HG03378 (cell line): ENCODE results near the gene SAMD14.

ENCODE experiments used
- ATAC-seq: cut with Tn5 transposase; IDR thresholded peaks from one replicate; pipeline ENCODE4 v1.9.1; 2021; ENCODE audit warnings: mild to moderate bottlenecking, moderate library complexity; ENCODE audit not compliant: unreplicated experiment

Gene SAMD14

DNA sequence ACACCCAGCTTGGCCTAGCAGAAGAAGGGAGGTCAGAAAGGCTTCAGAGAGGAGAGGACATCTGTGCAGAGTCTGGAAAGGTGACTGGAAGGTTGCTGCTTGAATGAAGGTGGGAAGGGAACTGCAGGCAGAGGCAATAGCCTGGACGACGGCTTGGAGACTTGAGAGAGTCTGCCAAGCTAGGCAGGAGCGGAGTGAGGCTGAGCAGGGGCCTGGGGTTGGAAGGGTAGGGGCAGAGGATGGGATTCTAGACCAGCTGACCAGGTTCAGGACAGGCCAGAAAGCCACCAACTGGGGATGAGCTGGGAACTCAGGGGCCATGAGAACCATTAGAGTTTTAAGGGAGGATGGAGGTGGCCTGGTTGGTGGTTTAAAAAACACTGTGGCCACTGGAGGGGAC lies 35.5 kb upstream of the SAMD14 start:
- ATAC-seq = no peak

DNA sequence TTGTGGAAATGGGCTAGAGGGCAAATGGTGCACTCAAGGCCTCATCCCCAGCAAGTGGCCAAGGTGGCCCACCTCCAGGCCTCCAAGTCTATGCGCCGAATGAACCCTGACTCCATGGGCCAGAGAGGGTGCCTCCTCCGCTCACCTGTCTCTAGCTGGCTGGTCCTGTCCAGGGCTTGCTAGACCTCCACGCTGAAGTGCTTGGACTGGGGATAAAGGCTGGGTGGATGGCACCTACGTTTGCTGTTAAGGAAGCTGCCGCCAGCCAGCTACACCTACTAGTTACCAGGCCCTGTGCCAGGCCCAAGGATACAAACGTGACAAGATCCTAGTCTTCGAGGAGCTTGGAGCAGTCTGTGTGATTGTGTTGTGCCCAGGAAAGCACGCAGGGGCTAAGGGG lies 35.1 kb upstream of the SAMD14 start:
- no peak for ATAC-seq

DNA sequence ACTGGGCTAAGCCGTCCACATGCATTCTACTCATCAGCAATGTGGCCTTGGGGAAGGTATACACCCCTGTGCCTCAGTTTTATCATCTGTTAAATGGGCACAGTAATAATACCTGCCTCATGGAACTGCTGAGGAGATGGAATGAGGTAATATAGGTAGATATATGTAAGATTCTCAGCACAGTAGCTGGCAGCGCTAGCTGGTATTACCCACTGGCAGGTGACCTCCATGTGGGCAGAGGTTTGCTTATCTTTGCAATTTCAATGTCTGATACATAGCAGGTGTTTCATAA lies 34.7 kb upstream of the SAMD14 start:
- no peak for ATAC-seq

DNA sequence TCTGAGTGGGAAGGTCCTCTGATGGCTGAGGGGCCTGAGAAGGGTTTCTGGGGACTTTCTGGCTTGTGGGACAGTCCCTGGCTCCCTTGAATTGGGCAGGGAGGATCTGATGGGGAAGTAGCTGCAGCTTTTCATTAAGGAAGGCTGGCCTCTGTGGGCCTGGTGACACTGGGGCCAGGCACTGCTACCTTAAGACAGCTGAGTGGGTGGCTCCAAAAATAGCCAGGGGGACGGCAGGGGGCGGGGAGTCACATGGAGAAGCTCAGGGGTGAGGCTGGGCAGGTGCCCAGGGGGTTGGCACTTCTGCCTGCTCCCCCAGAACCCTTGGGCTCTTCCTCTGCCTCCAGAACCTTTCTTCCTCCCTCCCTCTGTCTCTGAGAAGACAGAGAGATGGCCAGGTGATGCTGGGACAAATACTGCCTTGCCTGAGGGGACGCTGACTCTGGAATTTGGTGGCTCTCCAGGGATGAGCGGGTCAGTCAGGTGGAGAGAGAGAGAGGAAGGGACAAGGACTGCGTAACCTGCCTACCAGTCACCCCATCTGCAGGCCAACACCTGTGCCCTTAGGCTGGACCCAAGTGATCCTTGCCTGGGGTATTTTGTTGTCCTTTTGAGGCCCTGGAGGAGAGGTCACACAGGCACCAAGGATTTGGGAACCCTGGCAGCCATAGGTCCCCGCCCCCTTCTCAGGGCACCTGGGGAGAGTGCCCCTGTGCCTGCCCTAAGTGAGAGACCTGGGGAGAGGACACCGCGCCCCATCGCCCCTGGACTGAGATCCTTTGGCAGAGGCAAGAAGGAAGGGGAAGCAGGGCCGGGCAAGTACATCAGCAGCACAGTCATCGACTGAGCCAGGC lies 34.1 kb upstream of the SAMD14 start:
- no peak for ATAC-seq

DNA sequence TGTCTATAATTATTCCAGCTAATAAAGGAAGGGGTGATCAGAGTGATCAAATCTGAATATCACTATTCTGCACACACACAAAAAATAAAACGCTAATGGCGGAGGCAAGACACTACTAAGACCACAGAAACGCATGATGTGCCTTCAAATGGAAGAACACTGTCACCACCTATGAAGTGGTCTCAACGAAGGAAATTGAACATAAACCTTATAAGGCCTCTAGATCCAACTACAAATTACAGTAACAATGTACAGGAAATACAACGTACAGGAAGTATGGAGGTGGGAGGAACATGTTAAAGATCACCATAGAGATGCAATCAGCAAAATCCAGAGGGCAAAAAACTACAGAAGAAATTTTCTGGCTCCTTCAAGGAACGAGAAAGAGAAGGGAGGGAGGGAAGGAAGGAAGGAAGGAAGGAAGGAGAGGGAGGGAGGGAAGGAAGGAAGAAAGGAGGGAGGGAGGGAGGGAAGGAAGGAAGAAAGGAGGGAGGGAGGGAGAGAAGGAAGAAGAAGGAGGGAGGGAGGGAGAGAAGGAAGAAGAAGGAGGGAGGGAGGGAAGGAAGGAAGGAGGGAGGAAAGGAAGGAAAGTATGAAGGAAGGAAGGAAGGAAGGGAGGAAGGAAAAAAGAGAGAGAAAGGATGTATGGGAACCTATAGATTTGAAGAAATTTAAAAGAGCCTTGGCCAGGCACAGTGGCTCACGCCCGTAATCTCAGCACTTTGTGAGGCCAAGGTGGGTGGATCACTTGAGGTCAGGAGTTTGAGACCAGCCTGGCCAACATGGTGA lies 32.7 kb upstream of the SAMD14 start:
- no peak for ATAC-seq

DNA sequence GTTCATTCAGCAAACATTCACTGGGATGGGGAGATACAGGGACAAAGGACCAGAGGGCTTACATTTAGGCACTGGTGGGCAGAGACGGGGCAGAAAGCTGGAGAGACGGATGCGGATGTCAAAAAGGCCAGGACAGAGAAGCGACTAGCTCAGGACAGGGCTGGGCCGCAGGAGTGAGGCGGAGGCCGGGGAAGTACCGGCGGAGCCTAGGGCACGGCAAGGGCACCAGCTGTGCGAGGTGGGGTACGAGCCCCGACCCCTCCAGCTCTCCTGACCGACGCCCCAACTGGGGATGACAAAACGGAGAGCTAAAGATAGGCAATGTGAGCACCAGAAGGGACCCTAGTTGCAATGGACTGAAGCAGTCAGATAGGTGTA lies 31.9 kb upstream of the SAMD14 start:
- no peak for ATAC-seq

DNA sequence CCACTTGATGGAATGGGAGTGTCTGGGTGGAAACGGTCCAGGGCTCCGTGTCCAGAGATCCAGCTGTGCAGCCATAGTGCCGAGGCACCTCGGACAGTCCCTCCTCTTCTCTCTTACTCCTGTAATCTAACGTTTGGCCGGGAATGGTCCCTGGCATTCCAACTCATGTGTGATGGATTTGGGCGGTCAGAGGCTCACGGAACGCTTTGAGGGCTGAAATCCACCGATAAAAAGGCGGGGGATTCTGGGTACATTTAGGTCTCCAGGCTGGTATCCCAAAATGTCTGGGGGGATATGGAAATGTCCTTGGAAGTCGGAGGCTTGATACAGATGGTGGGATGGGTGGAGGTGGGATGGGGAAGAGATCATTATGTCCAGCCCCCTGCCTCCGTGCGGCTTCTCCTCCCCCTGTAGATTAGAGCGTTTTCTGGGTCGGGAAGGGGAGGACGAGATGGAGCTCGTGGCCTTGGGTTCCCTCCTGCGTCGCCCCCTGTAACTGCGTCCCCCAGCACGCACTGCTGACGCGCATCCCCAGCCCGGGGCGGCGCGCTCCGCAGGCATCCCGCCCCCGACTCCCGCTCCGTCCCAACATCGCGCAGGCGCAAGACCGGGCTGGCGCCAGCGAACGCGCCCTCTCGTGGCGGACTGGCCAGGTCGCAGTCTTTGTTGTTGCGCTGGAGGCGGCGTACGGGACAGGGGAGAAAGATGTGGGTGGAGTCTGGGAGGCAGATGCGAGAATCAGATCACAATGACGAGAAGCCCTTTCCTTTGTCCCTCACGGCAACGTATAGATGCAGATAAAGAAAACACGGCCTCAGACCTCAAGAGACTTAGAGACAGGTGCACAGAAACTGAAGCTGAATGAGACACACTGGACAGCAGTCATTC lies 31.3 kb upstream of the SAMD14 start:
- peak; percentile 57 for ATAC-seq

DNA sequence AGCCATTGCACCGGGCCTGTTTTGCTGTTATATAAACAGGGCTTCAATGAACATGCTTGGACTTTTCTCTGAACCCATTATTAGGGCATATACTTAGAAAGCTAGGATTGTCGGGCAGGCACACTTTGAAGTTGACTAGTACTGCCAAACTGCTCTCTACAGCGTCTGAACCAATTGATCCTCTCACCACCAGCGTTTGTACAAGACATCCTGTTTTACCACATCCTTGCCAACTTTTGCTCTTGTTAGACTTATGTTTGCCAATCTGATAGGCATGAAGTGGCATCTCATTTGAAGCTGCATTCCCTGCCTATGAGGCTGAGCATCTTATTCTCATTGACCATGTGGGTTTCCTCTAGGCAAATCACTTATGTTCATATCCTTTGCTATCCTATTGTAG lies 27.9 kb upstream of the SAMD14 start:
- ATAC-seq = no peak

DNA sequence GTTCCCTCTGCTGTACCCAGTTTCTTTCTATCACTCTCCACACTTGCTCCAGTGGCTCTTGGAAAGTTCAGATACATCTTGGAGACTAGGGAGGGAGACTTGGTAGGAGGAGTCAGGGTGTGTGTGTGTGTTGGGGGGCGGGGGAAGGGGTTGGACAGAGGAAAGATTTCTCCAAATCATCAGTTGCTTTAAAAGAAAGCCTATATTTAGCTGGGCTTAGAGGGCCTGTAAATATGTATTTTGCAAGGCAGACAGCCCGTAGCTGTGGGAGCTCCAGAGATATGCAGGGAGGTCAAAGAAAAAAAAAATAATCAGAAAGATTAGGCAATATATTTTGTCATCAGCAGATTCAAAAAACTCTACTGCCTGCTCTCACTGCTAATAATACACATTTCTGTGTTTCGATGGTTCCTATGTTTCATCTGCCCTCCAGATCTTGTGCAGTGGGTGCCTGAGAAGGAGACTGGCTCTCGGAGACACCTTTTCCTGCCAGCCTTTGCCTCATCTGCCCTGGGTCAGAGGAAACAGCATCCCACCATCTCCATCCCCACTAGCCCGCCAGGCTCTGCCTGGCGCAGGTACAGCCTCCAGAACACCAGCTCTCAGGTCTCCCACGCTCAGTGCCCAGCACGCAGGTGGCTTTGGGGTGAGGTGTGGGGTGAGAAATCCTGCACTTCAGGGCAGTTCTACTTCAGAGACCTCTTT lies 25.3 kb upstream of the SAMD14 start:
- ATAC-seq = no peak

DNA sequence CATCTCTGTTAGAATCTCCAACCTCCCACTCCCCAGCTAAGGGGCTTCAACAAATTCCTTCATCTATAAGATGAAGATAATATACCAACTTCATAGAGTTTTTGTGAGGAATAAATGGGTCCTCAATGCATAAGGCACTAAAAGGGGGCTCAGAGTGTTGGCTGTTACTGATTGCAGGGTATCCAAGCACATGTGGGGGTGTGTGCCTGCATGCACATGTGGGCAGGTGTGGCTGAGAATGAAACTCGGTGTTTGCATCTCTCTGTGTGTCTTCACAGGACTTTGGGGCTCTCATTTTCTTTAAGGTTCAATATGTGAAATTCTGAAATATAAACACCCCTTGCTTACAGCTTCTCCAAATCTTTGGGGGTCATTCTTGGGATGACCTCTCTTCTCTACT lies 24.6 kb upstream of the SAMD14 start:
- no peak for ATAC-seq

DNA sequence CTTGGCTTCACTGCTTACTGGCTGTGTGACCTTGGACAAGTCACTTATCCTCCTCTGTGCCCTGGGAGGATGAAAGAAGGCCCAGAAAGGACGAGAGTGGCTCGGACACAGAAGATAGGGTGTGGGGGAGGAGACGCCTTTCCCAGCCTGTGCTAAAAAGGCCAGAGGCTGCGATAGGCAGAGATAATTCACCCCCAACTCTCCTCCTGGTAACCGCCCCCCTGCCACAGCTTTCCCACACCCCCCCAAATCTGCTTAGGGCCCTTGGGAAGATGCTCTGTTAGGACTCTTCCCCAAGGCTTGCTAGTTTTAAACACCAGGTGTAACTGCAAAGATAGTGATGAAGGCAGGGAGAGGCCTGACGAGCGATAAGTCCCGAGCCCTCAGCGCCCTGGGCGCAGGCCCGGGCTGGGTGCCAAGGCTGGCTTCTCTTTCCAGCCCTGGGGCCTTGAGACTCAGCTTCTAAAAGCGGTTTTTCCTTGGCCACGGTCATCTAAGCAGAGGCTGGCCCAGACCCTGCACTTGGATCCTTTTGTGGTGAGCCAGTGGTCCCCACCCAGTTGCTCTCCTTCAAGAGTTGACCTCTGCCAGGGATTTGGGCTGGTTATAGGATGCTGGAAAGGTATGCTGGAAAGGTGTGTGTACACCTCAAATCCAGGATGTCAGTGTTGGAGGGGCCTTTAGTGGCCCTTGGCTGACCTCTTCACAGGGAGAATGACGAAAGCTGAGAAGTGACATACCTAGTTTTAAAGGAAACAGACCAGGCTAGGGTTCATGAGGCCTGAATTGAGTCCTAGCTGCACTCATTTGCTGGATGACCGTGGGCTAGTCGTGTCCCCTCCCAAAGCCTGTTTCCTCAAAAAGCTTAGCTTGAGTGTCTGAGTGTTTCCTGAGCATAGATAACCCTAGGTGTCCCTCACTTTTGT lies 24.0 kb upstream of the SAMD14 start:
- no peak for ATAC-seq

DNA sequence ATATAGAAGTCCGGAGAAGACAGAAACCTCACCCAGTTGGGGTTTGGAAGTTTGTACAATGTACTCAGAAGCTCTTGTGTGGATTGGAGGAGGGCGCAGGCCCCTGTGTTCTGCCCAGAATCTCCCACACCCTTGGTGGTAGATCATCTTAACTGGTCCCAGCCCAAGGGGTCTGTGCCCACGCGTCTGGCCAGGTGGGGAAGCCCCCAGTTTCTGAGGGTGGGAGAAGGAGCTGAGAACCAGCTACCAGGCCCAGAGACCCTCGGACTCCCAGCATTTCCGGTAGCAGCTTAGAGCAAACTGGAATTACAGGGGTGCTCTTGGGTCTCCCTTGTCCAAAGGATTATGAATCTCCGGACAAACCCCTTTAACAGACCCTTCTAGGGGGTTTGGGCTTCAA lies 22.8 kb upstream of the SAMD14 start:
- no peak for ATAC-seq

DNA sequence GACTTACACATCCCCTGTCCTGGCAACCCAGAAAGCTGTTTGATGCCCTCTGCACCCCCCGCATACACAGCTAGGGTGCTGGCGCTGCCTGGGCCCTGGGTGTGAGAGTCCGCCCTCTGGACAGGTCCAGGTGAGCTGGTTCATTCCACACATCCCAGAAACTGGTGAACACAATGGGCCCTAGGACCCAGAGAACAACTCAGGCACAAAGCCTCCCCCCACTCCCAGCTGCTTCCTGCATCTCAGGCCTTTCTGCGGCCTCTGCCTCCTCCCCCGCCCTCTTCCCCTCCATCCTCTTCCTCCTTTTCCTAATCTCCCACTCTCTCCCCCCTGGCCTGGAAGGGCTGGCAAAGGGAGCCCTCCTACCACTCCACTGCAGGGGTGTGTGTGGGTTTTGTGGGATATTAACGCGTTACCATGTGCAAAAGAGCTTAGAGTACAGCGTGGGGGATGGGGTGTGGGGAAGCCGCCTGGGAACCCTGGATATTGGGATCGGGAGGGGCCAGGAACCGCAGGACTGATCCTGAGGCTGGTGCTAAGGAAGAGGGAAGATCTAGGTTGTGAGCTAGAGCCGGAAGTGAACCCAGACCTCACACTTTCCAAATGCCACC lies 22.1 kb upstream of the SAMD14 start:
- no peak for ATAC-seq

DNA sequence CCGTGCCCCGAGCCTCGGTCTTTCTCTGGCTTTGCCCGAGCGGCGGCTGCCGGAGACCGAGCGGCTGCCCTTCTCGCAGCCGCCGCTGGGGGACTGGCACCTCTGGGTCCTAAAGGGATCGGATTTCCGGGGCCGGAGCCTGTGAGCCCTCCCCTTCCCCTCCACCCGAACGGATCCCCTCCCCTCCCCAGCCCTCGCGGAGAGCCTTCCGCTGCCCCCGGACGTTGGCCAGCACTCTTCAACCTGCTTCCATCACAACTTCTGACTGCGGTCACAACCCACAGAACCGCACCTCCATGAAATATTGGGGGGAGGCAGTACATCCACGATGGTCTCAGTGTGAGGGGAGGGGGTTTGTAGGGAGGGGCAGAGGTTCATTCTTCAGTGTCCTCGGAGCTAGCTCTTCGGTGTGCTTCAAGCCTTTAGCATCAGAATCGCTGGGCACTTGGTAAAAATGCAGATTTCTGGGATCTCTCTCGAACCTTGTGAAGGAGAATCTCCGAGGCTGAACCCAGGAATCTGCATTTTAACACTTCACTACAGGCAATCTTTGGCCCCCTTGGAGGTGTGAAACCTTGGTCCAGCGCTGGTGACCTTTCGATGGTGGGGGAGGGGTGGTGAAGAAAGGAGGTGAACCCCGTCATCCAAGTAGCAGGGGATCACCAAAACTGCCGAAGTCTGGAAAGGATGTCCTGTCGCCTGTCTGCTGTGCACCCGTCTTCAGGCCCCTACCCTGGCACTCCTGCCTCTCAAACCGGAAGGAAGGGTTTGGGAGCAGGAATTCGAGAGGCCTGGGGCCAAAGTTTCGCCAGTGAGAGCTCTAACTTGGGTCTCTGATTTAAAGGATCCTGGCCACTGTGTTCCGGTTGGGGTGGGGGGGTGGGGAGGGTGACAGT lies 21.3 kb upstream of the SAMD14 start:
- ATAC-seq = no peak

DNA sequence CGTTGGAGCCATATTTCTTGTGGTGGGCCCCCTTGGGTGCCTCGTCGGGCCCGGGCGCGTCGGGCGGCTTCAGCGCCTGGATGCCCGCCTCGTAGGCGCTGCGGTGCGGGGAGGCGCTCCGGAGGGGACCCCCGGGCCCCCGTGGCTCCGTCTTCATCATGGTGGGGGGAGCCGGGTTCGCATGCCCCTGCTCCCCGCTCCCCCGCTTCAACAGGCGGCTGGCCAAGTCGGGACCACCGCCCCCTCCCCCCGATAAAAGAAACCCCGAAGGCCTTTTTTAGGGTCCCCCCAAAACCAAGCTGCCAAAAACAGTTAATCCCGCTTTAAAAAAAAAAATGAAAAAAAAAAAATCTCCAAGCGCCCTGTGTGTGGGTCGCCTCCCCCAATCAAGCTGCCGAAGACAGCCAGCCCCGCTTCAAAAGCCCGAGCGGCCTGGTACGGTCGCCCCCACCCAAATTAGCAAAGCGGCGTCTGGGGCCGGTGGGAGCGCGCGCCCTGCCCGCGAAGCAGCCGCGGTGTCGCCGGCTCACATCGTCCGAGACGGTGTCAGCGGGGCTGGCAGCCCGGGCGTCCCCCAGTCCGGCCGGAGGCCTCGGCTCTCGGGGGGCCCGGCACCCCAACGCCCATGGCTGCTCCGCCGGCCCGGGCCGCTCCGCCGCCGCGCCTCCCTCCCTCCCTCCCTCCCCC lies 20.5 kb upstream of the SAMD14 start, which contains the start of gene PPP1R9B:
Gene PPP1R9B (minus strand): TSS at position 324 of the 687 bp plus-strand sequence. CDS start 164 bp downstream, at position 160.
- no peak for ATAC-seq

DNA sequence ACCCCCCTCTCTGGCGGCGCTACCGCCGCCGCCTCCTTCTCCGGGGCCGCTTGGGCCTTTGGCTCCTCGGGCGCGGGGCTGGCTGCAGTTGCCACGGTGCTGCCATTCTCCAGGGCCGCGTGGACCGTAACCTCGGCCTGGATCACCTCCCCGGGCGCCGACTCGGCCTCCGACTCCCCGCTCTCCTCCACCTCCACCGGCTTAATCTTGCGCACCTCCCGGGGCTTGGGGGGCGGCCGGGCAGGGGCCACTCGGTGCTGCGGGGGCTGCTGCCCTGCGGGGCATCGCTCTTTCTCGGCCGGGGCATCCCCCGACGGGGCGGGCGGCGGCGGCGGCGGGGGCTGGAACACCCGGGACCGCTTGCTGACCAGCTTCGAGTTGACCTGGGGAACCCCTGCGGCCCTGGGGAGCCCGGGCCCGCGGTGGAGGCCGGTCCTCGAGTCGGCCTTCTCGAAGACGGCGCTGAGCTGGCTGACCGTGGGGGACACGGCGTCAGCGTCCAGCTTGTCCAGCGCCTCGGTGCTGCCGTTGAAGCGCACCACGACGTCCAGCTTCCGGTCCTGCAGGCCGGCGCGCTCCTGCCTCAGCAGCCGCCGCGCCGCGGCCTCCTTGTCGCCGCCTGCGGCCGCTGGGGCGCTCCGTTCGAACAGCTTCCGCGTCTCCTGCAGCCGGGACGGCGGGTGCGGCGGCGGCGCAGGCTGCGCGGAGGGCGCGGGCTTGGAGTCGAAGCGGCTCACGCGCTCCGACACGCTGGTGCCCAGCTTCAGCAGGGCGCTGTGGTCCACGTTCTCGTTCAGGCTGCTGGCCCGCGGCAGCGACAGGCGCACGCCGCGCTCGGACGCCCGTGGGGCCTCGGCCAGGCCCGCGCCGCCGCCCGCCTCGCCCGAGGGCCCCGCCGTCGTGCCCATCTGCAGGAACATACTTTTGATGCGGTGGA lies 19.7 kb upstream of the SAMD14 start:
- ATAC-seq = no peak

DNA sequence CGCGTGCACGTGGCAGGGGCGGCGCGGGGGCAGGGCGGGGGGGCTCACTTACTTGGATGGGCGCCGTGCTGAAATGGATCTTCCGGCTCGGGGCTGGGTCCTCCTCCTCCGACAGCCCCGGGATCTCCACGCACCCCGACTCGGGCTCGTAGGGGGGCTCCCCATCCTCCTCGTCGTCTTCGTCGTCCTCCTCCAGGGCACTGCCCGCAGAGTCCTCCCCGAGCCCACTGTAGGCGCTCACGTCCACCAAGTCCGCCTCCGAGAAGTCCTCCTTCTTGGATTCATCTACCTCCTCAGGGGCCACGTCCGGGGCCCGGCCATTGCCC lies 19.1 kb upstream of the SAMD14 start:
- no peak for ATAC-seq
